MM.1S (cell line): Measurements from ENCODE around the gene BMP2K.

Experiments
- DNase-seq: peaks from one replicate; pipeline ENCODE4 v3.0.0-alpha.2; 2015
- H2AFZ ChIP-seq: fragments of 300-600 bp; sonication (generic); 2 replicates; pipeline ENCODE4 v1.6.0; 2016; ENCODE audit warnings: antibody characterized with exemption, low read length
- H3F3A ChIP-seq: fragments of 300-600 bp; sonication (generic); 2 replicates; pipeline ENCODE4 v1.6.1; 2016; ENCODE audit warnings: mild to moderate bottlenecking, antibody characterized with exemption, low read length, moderate library complexity, mixed read lengths; ENCODE audit not compliant: insufficient read depth
- H3K27ac ChIP-seq: fragments of 300-600 bp; sonication (generic); 2 replicates; pipeline ENCODE4 v1.5.1; 2016; ENCODE audit warnings: mild to moderate bottlenecking, low read length
- H3K27me3 ChIP-seq: fragments of 300-600 bp; sonication (generic); replicated peaks from 2 replicates; pipeline ENCODE4 v1.6.0; 2016; ENCODE audit warnings: low read length; ENCODE audit not compliant: insufficient read depth
- H3K36me3 ChIP-seq: fragments of 300-600 bp; sonication (generic); replicated peaks from 2 replicates; pipeline ENCODE4 v1.6.1; 2016; ENCODE audit warnings: mild to moderate bottlenecking, low read length, mixed read lengths; ENCODE audit not compliant: insufficient read depth
- H3K4me1 ChIP-seq: fragments of 300-600 bp; sonication (generic); 2 replicates; pipeline ENCODE4 v1.6.1; 2016; ENCODE audit warnings: low read length, mixed read lengths
- H3K4me2 ChIP-seq: fragments of 300-600 bp; sonication (generic); 2 replicates; pipeline ENCODE4 v1.6.0; 2016; ENCODE audit warnings: low read depth, low read length
- H3K4me3 ChIP-seq: fragments of 300-600 bp; sonication (generic); 2 replicates; pipeline ENCODE4 v1.5.1; 2016; ENCODE audit warnings: low read length, mixed read lengths
- H3K79me2 ChIP-seq: fragments of 300-600 bp; sonication (generic); 2 replicates; pipeline ENCODE4 v1.6.1; 2016; ENCODE audit warnings: mixed run types, low read length, mixed read lengths
- H3K9ac ChIP-seq: fragments of 300-600 bp; sonication (generic); 2 replicates; pipeline ENCODE4 v1.6.1; 2016; ENCODE audit warnings: low read length, mixed read lengths
- H3K9me2 ChIP-seq: fragments of 300-600 bp; sonication (generic); replicated peaks from 2 replicates; pipeline ENCODE4 v1.6.1; 2016; ENCODE audit warnings: mild to moderate bottlenecking, low read length, mixed read lengths; ENCODE audit not compliant: insufficient read depth
- H3K9me3 ChIP-seq: fragments of 300-600 bp; sonication (generic); replicated peaks from 2 replicates; pipeline ENCODE4 v1.6.1; 2016; ENCODE audit warnings: mild to moderate bottlenecking, low read length, mixed read lengths; ENCODE audit not compliant: insufficient read depth
- H4K20me1 ChIP-seq: fragments of 300-600 bp; sonication (generic); 2 replicates; pipeline ENCODE4 v1.6.1; 2016; ENCODE audit warnings: mild to moderate bottlenecking, low read length, moderate library complexity, mixed read lengths; ENCODE audit not compliant: insufficient read depth
- CTCF ChIP-seq: fragments of 300-600 bp; sonication (generic); IDR thresholded peaks from 2 replicates; pipeline ENCODE4 v1.5.1; 2016; ENCODE audit warnings: antibody characterized with exemption, low read length, mixed read lengths
- EZH2 ChIP-seq: fragments of 300-600 bp; sonication (generic); optimal IDR thresholded peaks from 2 replicates; pipeline ENCODE3; 2017; ENCODE audit warnings: low read depth, mild to moderate bottlenecking, antibody characterized with exemption, low read length, mixed read lengths
- EZH2phosphoT487 ChIP-seq: fragments of 300-600 bp; sonication (generic); IDR thresholded peaks from 2 replicates; pipeline ENCODE4 v1.6.1; 2018; ENCODE audit warnings: antibody characterized with exemption, low read length

The BMP2K gene

GRCh38 chr4:78754872-78755271, 21.3 kb upstream of the BMP2K start:
- no peak for TF ChIP-seq CTCF
- TF ChIP-seq EZH2phosphoT487, result no peak
- TF ChIP-seq EZH2, result no peak
- no peak overlapping the region for H3K4me2 ChIP-seq
- H3K79me2 ChIP-seq, result no peaks in the 10 kb centered on the region
- peaks cover 23% of the 10 kb centered on the region for H3K4me1 ChIP-seq
- H3K9me2 ChIP-seq, result no peaks in the 10 kb centered on the region
- H3K36me3 ChIP-seq, result no peaks in the 10 kb centered on the region
- H3K27ac ChIP-seq, result no peak overlapping the region
- no peak overlapping the region for H2AFZ ChIP-seq
- DNase-seq, result no peak
- no peaks in the 10 kb centered on the region for H4K20me1 ChIP-seq
- H3K9ac ChIP-seq, result no peak overlapping the region
- H3F3A ChIP-seq, result 0 out of 2 replicates have a peak, but pooled peaks cover 5% of the 10 kb centered on the region
- H3K27me3 ChIP-seq, result no peaks in the 10 kb centered on the region
- no peak overlapping the region for H3K4me3 ChIP-seq
- H3K9me3 ChIP-seq, result no peaks in the 10 kb centered on the region

- Histone ChIP-seq H3K79me2 (no peaks in the 10 kb centered on the region), H4K20me1 (no peaks in the 10 kb centered on the region), H3K9ac (no peak overlapping the region), H3K9me2 (no peaks in the 10 kb centered on the region), H3K36me3 (no peaks in the 10 kb centered on the region), H3K27ac (no peak overlapping the region), H2AFZ (no peak overlapping the region), H3K9me3 (no peaks in the 10 kb centered on the region), H3K4me3 (no peak overlapping the region), H3K27me3 (no peaks in the 10 kb centered on the region), H3F3A (no peaks in the 10 kb centered on the region), H3K4me1 (peaks cover 15% of the 10 kb centered on the region), H3K4me2 (no peak overlapping the region)
- no peak for TF ChIP-seq EZH2
- DNase-seq, result no peak
These were observed 20.0 kb upstream of the BMP2K start for GRCh38 chr4:78756137-78756536.

GRCh38 chr4:78756776-78757175, 19.4 kb upstream of the BMP2K start:
- Histone ChIP-seq H3K36me3 (no peaks in the 10 kb centered on the region), H3K4me1 (peaks cover 15% of the 10 kb centered on the region), H3K4me2 (no peak overlapping the region), H3K9me3 (no peaks in the 10 kb centered on the region), H3K9me2 (no peaks in the 10 kb centered on the region), H3F3A (no peaks in the 10 kb centered on the region), H3K79me2 (no peaks in the 10 kb centered on the region), H3K27me3 (no peaks in the 10 kb centered on the region), H3K27ac (no peak overlapping the region), H4K20me1 (no peaks in the 10 kb centered on the region), H2AFZ (no peak overlapping the region), H3K4me3 (no peak overlapping the region), H3K9ac (no peak overlapping the region)
- TF ChIP-seq EZH2phosphoT487 (no peak), EZH2 (no peak), CTCF (no peak)
- DNase-seq, result no peak

- Histone ChIP-seq H3K27me3 (no peaks in the 10 kb centered on the region), H3K4me2 (no peak overlapping the region), H3K36me3 (no peaks in the 10 kb centered on the region), H3K27ac (no peak overlapping the region), H3K4me3 (no peak overlapping the region), H4K20me1 (no peaks in the 10 kb centered on the region), H3K9me2 (no peaks in the 10 kb centered on the region), H3F3A (no peaks in the 10 kb centered on the region), H3K4me1 (peaks cover 9% of the 10 kb centered on the region), H3K9me3 (no peaks in the 10 kb centered on the region), H3K79me2 (no peaks in the 10 kb centered on the region), H3K9ac (no peak overlapping the region), H2AFZ (no peak overlapping the region)
- no peak for DNase-seq
- no peak for TF ChIP-seq EZH2
- TF ChIP-seq EZH2phosphoT487, result no peak
- no peak for TF ChIP-seq CTCF
These were observed 18.6 kb upstream of the BMP2K start for GRCh38 chr4:78757574-78757973.
